HS-5 (cell line): ENCODE measurements around the gene FSHR.

Experiments used
- DNase-seq: peaks from one replicate; pipeline ENCODE4 v3.0.0-alpha.2; 2012; ENCODE audit warnings: low read depth

The FSHR gene

DNA sequence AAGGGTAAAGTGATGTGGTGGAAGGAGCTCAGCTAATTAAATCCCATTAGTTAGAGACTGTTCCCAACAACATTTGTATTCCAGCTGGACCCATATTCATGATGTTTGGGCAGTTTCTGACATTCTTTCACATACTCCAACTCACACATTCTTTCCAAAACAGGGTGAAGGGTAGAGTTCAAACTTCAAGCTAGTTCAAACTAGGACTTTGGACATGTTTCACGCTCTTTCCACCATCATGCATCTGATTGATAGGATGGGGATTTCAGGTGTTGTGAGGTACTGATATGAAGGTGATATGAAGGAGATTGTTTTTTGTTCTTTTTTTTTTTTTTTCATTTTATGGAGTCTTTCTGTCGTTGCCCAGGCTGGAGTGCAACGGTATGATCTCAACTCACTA lies 201.7 kb downstream of the FSHR start:
- DNase-seq = no peak

DNA sequence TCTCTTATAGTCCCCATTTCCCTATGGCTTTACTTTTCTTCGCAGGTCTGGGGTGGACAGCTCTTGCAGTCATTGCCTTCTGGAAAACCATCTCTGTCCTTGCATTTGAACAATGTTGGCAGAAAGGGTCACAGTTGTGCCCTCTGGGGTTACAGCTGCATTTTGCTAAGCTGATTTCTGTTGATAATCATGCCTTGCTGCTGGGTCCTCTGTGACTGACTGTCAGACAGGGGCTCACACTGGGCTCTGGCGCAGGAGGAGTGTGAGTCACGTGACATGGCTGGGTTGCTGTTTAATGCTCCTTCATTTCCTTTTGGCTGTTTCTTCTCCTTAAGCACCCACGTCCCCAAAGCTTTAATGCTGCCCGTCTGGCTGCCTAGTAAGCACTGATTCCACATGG lies 202.2 kb downstream of the FSHR start:
- DNase-seq = no peak

GRCh38 chr2:48948400-48949125 lies 205.8 kb downstream of the FSHR start:
- no peak for DNase-seq

DNA sequence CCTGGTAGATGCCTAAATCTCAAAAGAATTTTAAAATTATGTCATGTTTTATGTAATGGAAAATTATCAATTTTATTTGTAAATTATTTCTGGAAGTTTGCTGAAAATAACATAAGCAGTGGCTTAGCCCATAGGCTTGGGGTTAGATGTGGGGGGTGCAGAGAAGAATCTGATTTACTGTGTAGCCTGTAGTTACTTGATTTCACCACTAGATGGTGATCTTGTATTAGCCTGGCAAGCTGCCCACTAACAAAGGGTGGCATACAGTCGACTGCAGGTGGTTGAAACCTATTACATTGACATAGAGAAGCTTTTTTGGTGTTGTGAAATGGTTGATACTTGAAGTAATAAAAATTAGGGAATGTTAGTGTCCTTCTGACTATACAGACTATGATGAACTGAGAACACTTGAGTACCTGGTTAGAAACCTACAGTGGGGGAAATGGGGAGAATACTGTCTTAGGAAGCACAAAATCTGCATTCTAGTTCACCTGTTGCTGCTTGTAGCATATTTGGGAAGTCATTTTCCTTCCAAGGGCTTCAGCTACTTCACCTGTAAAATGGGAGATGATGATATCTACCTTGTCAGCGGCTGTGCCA lies 207.8 kb downstream of the FSHR start:
- DNase-seq = peak; percentile 24

- peak; percentile 16 for DNase-seq
Observed at GRCh38 chr2:48944956-48945355, 209.4 kb downstream of the FSHR start.

- no peak for DNase-seq
Observed at GRCh38 chr2:48943436-48943835, 210.9 kb downstream of the FSHR start.

DNA sequence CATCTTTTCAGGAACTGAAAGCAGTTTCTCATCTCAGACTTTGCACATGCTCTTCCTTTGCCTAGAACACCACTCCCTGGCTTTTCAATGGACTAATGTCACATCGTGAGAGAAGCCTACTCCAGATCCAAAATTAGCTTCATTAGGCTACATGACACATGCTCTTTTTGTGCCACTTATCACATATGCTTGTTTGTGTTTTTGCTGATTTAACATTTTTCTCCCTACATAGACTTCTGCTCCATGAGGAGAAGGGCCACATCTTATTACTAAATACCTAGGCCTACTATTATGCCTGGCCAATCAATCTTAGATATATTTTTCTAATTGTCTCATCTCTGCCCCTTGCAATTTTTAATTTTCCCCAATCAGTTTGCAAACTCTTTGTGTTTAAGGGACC lies 212.4 kb downstream of the FSHR start:
- DNase-seq = no peak

- no peak for DNase-seq
Observed at GRCh38 chr2:48941456-48941855, 212.9 kb downstream of the FSHR start.

- no peak for DNase-seq
Observed at GRCh38 chr2:48940606-48941005, 213.7 kb downstream of the FSHR start.

- DNase-seq = no peak
Observed at GRCh38 chr2:48939232-48939631, 215.1 kb downstream of the FSHR start.

DNA sequence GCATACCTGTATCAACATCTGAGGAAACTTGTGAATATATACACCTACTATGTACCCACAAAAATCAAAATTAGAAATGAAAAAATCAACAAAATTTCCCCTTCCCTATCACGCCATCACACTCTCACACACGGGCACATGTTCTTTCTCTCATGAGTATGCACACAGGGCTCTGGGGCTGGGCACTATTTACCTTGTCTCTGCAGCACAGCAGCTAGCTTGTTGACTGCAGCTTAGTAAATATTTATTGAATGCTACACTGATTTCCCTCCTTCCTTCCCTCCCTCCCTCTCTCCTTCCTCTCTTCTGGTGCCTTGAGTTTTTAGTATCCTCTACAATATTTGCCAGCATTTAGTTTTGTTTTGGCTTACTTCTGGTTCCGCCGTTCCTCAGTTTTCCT lies 216.1 kb downstream of the FSHR start:
- no peak for DNase-seq

- DNase-seq = no peak
Observed at GRCh38 chr2:48934807-48935206, 219.5 kb downstream of the FSHR start.

DNA sequence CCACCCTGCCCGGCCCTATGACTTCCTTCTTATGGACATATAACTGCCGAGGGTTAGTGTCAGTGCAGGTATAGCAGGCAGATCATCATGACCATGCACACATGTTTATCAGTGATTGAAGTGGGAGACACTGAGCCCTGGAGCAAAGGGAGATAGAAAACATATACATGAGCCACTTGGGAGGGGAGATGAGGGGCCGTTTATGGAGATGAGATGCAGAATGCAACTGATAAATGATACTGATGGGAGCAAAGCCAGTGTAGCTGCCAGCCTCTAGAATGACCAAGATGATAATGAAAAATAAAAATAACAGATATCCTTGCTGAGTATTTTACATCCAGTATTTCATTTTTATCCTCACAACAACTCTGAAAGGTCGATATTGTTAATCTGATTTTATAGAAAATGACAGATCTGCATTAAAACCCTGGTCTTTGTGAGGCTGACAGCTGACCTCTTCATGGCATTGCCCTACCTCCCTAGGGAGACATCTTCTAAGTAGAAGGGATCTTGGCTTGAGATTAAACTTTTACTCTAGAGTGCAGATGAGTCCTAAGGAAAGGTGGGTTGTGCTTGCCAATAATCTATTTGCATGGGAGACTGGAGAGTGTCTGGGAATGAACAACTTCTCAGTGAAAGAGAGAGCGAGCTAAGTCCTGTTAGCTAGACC lies 220.4 kb downstream of the FSHR start:
- DNase-seq = no peak

- DNase-seq = no peak
Observed at GRCh38 chr2:48932667-48933066, 221.6 kb downstream of the FSHR start.

DNA sequence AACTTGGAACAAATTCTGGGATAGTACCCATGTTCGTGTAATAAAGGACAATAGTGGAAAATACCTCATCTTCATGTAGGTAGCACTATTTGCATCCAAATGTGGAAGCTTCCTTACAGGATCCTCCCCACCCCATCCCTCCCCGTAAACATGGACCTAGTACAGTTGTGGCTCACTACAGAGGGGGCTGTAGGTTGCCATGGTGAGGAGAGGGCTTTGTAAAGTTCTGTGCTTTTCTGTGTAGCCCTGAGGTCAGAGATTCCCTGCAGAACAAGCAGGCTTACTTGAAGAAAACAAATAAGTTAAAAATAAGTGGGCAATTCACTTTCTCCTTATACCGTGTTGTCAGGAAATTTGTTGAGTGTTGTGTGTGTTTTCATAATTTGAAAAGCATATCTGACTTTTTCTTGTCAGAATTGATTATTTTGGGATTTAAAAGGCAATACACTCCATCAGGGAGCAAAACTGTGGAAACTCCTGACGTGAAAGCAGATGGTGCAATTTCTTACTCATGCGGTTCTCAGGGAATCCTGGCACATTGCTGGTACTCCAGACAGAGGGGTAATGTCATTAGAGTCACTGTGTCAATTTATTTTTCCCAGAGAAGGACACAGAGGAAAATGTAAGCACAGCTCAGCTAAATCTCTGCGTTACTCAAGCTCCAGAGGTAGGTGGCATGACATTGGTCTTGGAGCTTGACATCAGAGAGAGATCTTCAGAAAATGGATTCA lies 224.6 kb downstream of the FSHR start:
- DNase-seq = no peak

DNA sequence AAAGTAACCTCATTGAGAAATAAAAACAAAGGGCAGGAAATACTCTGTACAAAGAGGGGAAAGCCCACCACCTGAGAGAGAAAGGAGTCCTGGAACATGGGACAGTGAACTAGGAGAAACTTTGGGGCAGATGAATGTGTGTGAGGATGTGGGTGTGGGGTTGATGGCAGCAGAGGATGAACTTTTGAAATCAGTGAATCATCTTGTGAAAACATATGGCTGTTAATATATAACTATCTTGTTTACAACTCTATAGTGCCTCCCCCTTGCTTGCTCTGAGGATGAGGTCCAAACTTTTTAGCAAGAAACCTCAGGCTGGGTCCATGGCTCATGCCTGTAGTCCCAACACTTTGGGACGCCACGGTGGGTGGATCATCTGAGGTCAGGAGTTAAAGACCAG lies 227.0 kb downstream of the FSHR start:
- DNase-seq = no peak

- DNase-seq = no peak
Observed at GRCh38 chr2:48915884-48916283, 238.4 kb downstream of the FSHR start.

DNA sequence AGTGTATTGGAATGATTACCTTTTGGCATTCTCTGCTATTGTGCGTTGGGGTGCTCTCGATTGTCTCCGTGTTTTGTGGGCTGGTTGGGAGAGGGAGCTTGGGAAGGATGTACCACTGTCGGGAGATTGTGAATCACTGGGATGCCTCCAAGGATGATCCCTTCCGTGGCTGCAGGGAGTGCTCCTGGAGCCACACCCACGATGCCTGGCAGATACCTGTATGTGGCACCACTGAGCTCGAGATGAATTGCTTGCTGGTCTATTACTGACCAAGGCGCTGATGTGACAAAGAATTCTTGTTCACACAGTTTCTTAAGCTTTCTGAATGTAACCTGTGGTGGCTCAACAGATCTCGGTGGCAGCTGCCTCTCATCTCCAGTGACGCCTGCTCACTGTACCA lies 239.1 kb downstream of the FSHR start:
- DNase-seq = no peak

DNA sequence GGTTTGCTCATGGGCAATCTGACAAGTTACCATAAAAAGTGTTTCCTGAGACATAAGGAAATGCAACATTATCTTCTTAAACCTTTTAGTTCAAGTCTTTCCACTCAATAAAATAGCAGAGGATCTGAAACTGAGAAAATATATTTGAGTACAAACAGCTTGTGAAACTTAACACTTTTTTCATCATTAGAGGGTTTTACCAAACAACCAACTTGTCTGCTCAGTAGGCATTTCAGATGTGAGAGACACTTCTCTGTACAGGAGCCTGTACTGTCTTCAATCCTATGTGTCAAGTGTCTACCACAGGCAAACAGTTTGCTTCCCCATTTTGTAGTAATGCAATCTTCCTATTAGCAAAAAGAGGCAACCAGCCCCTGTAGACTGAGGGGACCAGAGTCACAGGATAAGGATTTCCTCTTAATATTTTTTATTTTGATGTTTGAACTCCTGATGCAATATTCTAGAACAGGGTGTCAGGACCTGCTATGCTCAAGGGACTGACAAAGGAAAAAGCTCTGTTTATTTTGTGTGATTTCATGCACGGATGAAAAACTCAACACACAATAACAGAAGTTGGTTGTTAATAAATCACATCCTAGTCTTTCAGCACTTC lies 239.7 kb downstream of the FSHR start:
- no peak for DNase-seq
